ENCODE data around the gene DRD3.

Gene DRD3

GRCh38 chr3:114176890-114177289 lies 2.0 kb downstream of the DRD3 start:
- DNase-seq, result no peak

GRCh38 chr3:114176487-114176886 lies 2.4 kb downstream of the DRD3 start:
- DNase-seq, result no peak

GRCh38 chr3:114175204-114175987 lies 3.5 kb downstream of the DRD3 start:
- no peak for DNase-seq

- no peak for DNase-seq
These were observed 7.2 kb downstream of the DRD3 start for GRCh38 chr3:114171677-114172076.

GRCh38 chr3:114168150-114168549 lies 10.7 kb downstream of the DRD3 start:
- no peak for DNase-seq

GRCh38 chr3:114157321-114157720 lies 21.5 kb downstream of the DRD3 start:
- no peak for DNase-seq

- DNase-seq, result peak; percentile 84
These were observed 23.5 kb downstream of the DRD3 start for GRCh38 chr3:114155370-114155821.

GRCh38 chr3:114154321-114154821 lies 24.5 kb downstream of the DRD3 start:
- no peak for DNase-seq

- DNase-seq, result peak; percentile 83 to 87
These were observed 26.2 kb downstream of the DRD3 start for GRCh38 chr3:114152519-114153151.

- no peak for DNase-seq
These were observed 27.8 kb downstream of the DRD3 start for GRCh38 chr3:114151091-114151490.

GRCh38 chr3:114147251-114147650 lies 31.6 kb downstream of the DRD3 start:
- no peak for DNase-seq

- DNase-seq, result no peak
These were observed 33.8 kb downstream of the DRD3 start for GRCh38 chr3:114144909-114145688.

GRCh38 chr3:114143817-114144216 lies 35.0 kb downstream of the DRD3 start:
- DNase-seq, result no peak

GRCh38 chr3:114139836-114140235 lies 39.0 kb downstream of the DRD3 start:
- DNase-seq, result no peak

- DNase-seq, result no peak
These were observed 44.9 kb downstream of the DRD3 start for GRCh38 chr3:114133947-114134346.

GRCh38 chr3:114132500-114132899 lies 46.4 kb downstream of the DRD3 start:
- no peak for DNase-seq

GRCh38 chr3:114128826-114129225 lies 50.0 kb downstream of the DRD3 start:
- DNase-seq, result no peak

- no peak for DNase-seq
These were observed 50.6 kb downstream of the DRD3 start for GRCh38 chr3:114128231-114128630.

GRCh38 chr3:114127517-114127916 lies 51.3 kb downstream of the DRD3 start:
- DNase-seq, result no peak

- no peak for DNase-seq
These were observed 52.4 kb downstream of the DRD3 start for GRCh38 chr3:114126461-114126860.

- DNase-seq, result no peak
These were observed 56.7 kb downstream of the DRD3 start for GRCh38 chr3:114122027-114122709.

GRCh38 chr3:114120211-114120610 lies 58.6 kb downstream of the DRD3 start:
- DNase-seq, result no peak

GRCh38 chr3:114119776-114120175 lies 59.1 kb downstream of the DRD3 start:
- DNase-seq, result no peak
